ENCODE data around the gene SKAP1.

GRCh38 chr17:48207776-48208544, 222.1 kb downstream of the SKAP1 start:
- TF ChIP-seq CTCF (IDR thresholded peaks at IDR 0.05) = no peak
- TF ChIP-seq POLR2AphosphoS5 (IDR thresholded peaks at IDR 0.05) = no peak

Measured in upper lobe of left lung (tissue), 4 donors.